GM12878 (cell line): ENCODE measurements around the gene AGTRAP. TPM values are rescaled to one million over a fixed set of nuclear protein-coding genes. Genes with fewer than 3 reads are reported as not detected.

Experiments
- ATAC-seq: fragments of 200-7000 bp; cut with Tn5 transposase; 3 replicates; pipeline ENCODE4 v1.9.1; 2020; ENCODE audit warnings: mild to moderate bottlenecking, moderate library complexity
- BruUV-seq: library from RNA; stranded (reverse); fragments of 400-500 nt; replicated peaks from 2 replicates; lab custom pipeline; 2021; lab: Mats Ljungman, UMichigan
- CTCF ChIA-PET: fragments of 300-600 bp; sonication (Branson Sonifier 250); formaldehyde crosslinking; extraction: SDS; loops from one replicate; lab custom pipeline; 2021; ENCODE audit warnings: inconsistent platforms; lab: Yijun Ruan, JAX
- POLR2A ChIA-PET: fragments of 350-600 bp; formaldehyde crosslinking; extraction: SDS; loops from one replicate; lab custom pipeline; 2021; ENCODE audit warnings: inconsistent platforms; lab: Charles Lee
- RAD21 ChIA-PET: fragments of 300-600 bp; sonication (Branson Sonifier 250); formaldehyde crosslinking; loops from one replicate; lab custom pipeline; 2023; ENCODE audit warnings: antibody characterized with exemption; ENCODE audit not compliant: unreplicated experiment; lab: Charles Lee
- SMC1A ChIA-PET: fragments of 300-600 bp; sonication (Branson Sonifier 250); formaldehyde crosslinking; loops from one replicate; lab custom pipeline; 2023; ENCODE audit not compliant: unreplicated experiment, uncharacterized antibody; lab: Charles Lee
- DNase-seq: peaks from one replicate; pipeline ENCODE4 v3.0.0-alpha.2; 2011; ENCODE audit warnings: low read depth, low spot score
- FAIRE-seq: peaks from 3 replicates; lab custom pipeline; 2011; peaks lifted over from hg19 to GRCh38; lab: Jason Lieb, UNC
- H2AFZ ChIP-seq: 2 replicates; pipeline ENCODE4 v1.6.0; 2011; ENCODE audit warnings: low read depth, low read length, control low read depth; ENCODE audit not compliant: control insufficient read depth
- H3K27ac ChIP-seq: 2 replicates; pipeline ENCODE4 v1.5.1; 2011; ENCODE audit warnings: control low read depth; ENCODE audit not compliant: control insufficient read depth, insufficient read depth
- H3K27me3 ChIP-seq, 2 experiments: replicated peaks in 1 of 2; 2 replicates each; pipeline versions ENCODE4 v1.6.0 to v1.6.1; 2011; ENCODE audit warnings: low read length in 1 of 2; ENCODE audit not compliant: control insufficient read depth in 2 of 2, insufficient read depth in 2 of 2
- H3K36me3 ChIP-seq, 2 experiments: 2 replicates each; pipeline ENCODE4 v1.5.1; 2011; ENCODE audit warnings: low read length in 1 of 2; ENCODE audit not compliant: control insufficient read depth in 2 of 2, insufficient read depth in 2 of 2
- H3K4me1 ChIP-seq: 2 replicates; pipeline ENCODE4 v1.6.1; 2011; ENCODE audit warnings: mild to moderate bottlenecking, low read length, moderate library complexity, mixed read lengths; ENCODE audit not compliant: control insufficient read depth, insufficient read depth
- H3K4me2 ChIP-seq: 2 replicates; pipeline ENCODE4 v1.6.0; 2011; ENCODE audit warnings: control low read depth; ENCODE audit not compliant: control insufficient read depth, insufficient read depth
- H3K4me3 ChIP-seq: fragments of 200-600 bp; sonication (generic); 2 replicates; pipeline ENCODE4 v1.5.1; 2016
- H3K79me2 ChIP-seq: 2 replicates; pipeline ENCODE4 v1.6.0; 2011; ENCODE audit warnings: low read length; ENCODE audit not compliant: control insufficient read depth, insufficient read depth
- H3K9ac ChIP-seq: 2 replicates; pipeline ENCODE4 v1.8.0; 2011; ENCODE audit warnings: low read length, control low read depth, mixed read lengths; ENCODE audit not compliant: control insufficient read depth, insufficient read depth
- H3K9me3 ChIP-seq: replicated peaks from 3 replicates; pipeline ENCODE4 v1.5.1; 2011; ENCODE audit warnings: mild to moderate bottlenecking, low read length; ENCODE audit not compliant: control insufficient read depth, insufficient read depth
- H4K20me1 ChIP-seq: 2 replicates; pipeline ENCODE4 v1.6.0; 2011; ENCODE audit not compliant: control insufficient read depth, insufficient read depth
- ASH2L ChIP-seq: fragments of 300-600, 200-600 bp; sonication (generic); IDR thresholded peaks from 2 replicates; pipeline ENCODE4 v1.6.1; 2017; ENCODE audit warnings: low read depth, mild to moderate bottlenecking, borderline replicate concordance
- BRCA1 ChIP-seq: IDR thresholded peaks from 2 replicates; pipeline ENCODE4 v1.6.1; 2011; ENCODE audit warnings: low read depth, low read length, improper control_type of control experiment
- CREB1 ChIP-seq: IDR thresholded peaks from 2 replicates; pipeline ENCODE4 v1.6.1; 2012; ENCODE audit warnings: low read depth, mild to moderate bottlenecking, inconsistent platforms
- EED ChIP-seq: sonication (generic); IDR thresholded peaks from 2 replicates; pipeline ENCODE4 v1.6.1; 2016; ENCODE audit warnings: antibody characterized with exemption, low read depth
- ETV6 ChIP-seq, 2 experiments: fragments of 450-650 bp in 1 of 2; IDR thresholded peaks in 1 of 2; conservative IDR thresholded peaks in 1 of 2; 2 replicates each; pipeline ENCODE4 v1.6.1; 2014; ENCODE audit warnings: antibody characterized with exemption in 1 of 2, borderline replicate concordance in 1 of 2, low read depth in 1 of 2, mild to moderate bottlenecking in 1 of 2, moderate library complexity in 1 of 2
- FOXK2 ChIP-seq: fragments of 450-650 bp; IDR thresholded peaks from 2 replicates; pipeline ENCODE4 v1.6.1; 2017; ENCODE audit warnings: mild to moderate bottlenecking, moderate library complexity
- MTA2 ChIP-seq: fragments of 450-650 bp; IDR thresholded peaks from 2 replicates; pipeline ENCODE4 v1.6.1; 2016; ENCODE audit warnings: low read depth, mild to moderate bottlenecking, moderate library complexity
- NFYA ChIP-seq: IDR thresholded peaks from 2 replicates; pipeline ENCODE4 v1.6.1; 2011; ENCODE audit warnings: low read depth, mild to moderate bottlenecking, low read length, improper control_type of control experiment, borderline replicate concordance
- NFYB ChIP-seq: IDR thresholded peaks from 2 replicates; pipeline ENCODE4 v1.6.1; 2011; ENCODE audit warnings: low read depth, mild to moderate bottlenecking, low read length, improper control_type of control experiment, moderate library complexity; ENCODE audit not compliant: insufficient read depth
- PBX3 ChIP-seq: IDR thresholded peaks from 2 replicates; pipeline ENCODE4 v1.6.1; 2011; ENCODE audit warnings: mild to moderate bottlenecking, low read depth, low read length, moderate library complexity; ENCODE audit not compliant: insufficient replicate concordance
- SUPT20H ChIP-seq: IDR thresholded peaks from 2 replicates; pipeline ENCODE4 v1.6.1; 2011; ENCODE audit warnings: low read depth, mild to moderate bottlenecking, low read length, moderate library complexity, borderline replicate concordance; ENCODE audit not compliant: control insufficient read depth
- TAF1 ChIP-seq: IDR thresholded peaks from 2 replicates; pipeline ENCODE4 v1.6.1; 2011; ENCODE audit warnings: mild to moderate bottlenecking, low read depth, low read length, borderline replicate concordance
- WRNIP1 ChIP-seq: IDR thresholded peaks from 2 replicates; pipeline ENCODE4 v1.6.1; 2011; ENCODE audit warnings: low read depth, low read length, improper control_type of control experiment, borderline replicate concordance
- YBX1 ChIP-seq: fragments of 450-650 bp; IDR thresholded peaks from 2 replicates; pipeline ENCODE4 v1.6.1; 2016; ENCODE audit warnings: antibody characterized with exemption
- ZNF274 ChIP-seq: IDR thresholded peaks from one replicate; pipeline ENCODE4 v1.8.0; 2011; ENCODE audit not compliant: insufficient read length, insufficient read depth
- WGBS: methylation state at CpG from one replicate; pipeline ENCODE4 v1.1.6; 2016; ENCODE audit warnings: low lambda C conversion rate; ENCODE audit not compliant: insufficient replicate concordance, insufficient coverage; ENCODE audit errors: missing lambda C conversion rate; 5-methylcytosine and 5-hydroxymethylcytosine counted together
- in situ Hi-C: fragments of 300-500 bp; cut with MboI; formaldehyde crosslinking; loops from 9 replicates; pipeline ENCODE4 v1.14.3; 2018; ENCODE audit warnings: mixed read lengths
- intact Hi-C: fragments of 100-400 bp; cut with micrococcal nuclease; formaldehyde crosslinking; loops from one replicate; pipeline ENCODE4 v1.14.2; 2022; ENCODE audit not compliant: unreplicated experiment
- polyA plus RNA-seq, 11 experiments: library from polyadenylated mRNA; depleted of rRNA in 4 of 11; unstranded in 6 of 11; stranded (reverse) in 5 of 11; fragments of >200 nt; fragmentation: Nextera tagmentation in 4 of 11; fragmentation: Illumina TruSeq in 1 of 11; extraction: Ambion mirVana in 4 of 11; extraction: Trizol in 1 of 11; gene quantifications; 1 replicate in 1 of 11; 2 replicates in 10 of 11; pipeline versions ENCODE4 v1.2.1 to v1.2.3, GENCODE V29; 2011 to 2016; ENCODE audit warnings: inconsistent platforms in 2 of 11, missing spikeins in 2 of 11, low read depth in 1 of 11
- total RNA-seq, 4 experiments: library from RNA; depleted of rRNA in 3 of 4; stranded (reverse); fragments of >200 nt in 3 of 4; fragmentation: Illumina TruSeq in 1 of 4; extraction: Trizol in 1 of 4; gene quantifications; 2 replicates each; pipeline versions ENCODE4 v1.2.1 to v1.2.3, GENCODE V29; 2013 to 2021

The AGTRAP gene
- total and polyA plus RNA-seq, 10 of the 15 experiments (the other 5 are each of a cell fraction or from before 2014, with no cell fraction given), result 3.0 to 17.4 (median 10.2) TPM

GRCh38 chr1:11764115-11764514 lies 28.2 kb downstream of the AGTRAP start:
- no peak for ATAC-seq
- H2AFZ ChIP-seq, result no peak overlapping the region
- CTCF ChIA-PET, result no interaction called here
- H3K9ac ChIP-seq, result no peak overlapping the region
- TF ChIP-seq NFYA, result no peak
- TF ChIP-seq NFYB, result no peak
- TF ChIP-seq MTA2, result no peak
- no peak for TF ChIP-seq FOXK2
- no peak for TF ChIP-seq EED
- no peak for TF ChIP-seq SUPT20H
- TF ChIP-seq, all 136 proteins: peak for 0
- no peaks in the 10 kb centered on the region for H4K20me1 ChIP-seq
- no peaks in the 10 kb centered on the region for H3K9me3 ChIP-seq
- WGBS, result 70% methylated on average over 3 of the region's 3 CpGs
- DNase-seq (no peak), FAIRE-seq (no peak)
- no TSS peak for BruUV-seq
- no peaks in the 10 kb centered on the region for H3K79me2 ChIP-seq
- no peaks in the 10 kb centered on the region for H3K36me3 ChIP-seq
- ChIA-PET POLR2A (no interaction called here), SMC1A (no interaction called here), RAD21 (no interaction called here)
- no peak overlapping the region for H3K27ac ChIP-seq
- H3K4me1 ChIP-seq, result no peaks in the 10 kb centered on the region
- in situ Hi-C loops (no loop called here), intact Hi-C loops (no loop called here)
- no peak overlapping the region for H3K4me3 ChIP-seq
- H3K4me2 ChIP-seq, result no peak overlapping the region
- no peaks in the 10 kb centered on the region; a peak in 1 of 4 replicates for H3K27me3 ChIP-seq

- FAIRE-seq (no peak), ATAC-seq (no peak), DNase-seq (no peak)
- ChIA-PET SMC1A (no interaction called here), RAD21 (no interaction called here), CTCF (interaction anchor here (1.7 kb wide), 1 partner anchor 20 kb away, joined by 5 read pairs; no protein-coding TSS in a partner anchor), POLR2A (no interaction called here)
- H3K27ac ChIP-seq, result no peak overlapping the region
- H3K36me3 ChIP-seq, result no peaks in the 10 kb centered on the region
- H4K20me1 ChIP-seq, result no peaks in the 10 kb centered on the region
- no peaks in the 10 kb centered on the region for H3K9me3 ChIP-seq
- intact Hi-C loops, result no loop called here
- H3K27me3 ChIP-seq, result no peaks in the 10 kb centered on the region; a peak in 1 of 4 replicates
- no peak overlapping the region for H2AFZ ChIP-seq
- 17% methylated on average over 7 of the region's 7 CpGs for WGBS
- H3K4me3 ChIP-seq, result no peak overlapping the region
- no peaks in the 10 kb centered on the region for H3K4me1 ChIP-seq
- no peak overlapping the region for H3K4me2 ChIP-seq
- no peak overlapping the region for H3K9ac ChIP-seq
- no TSS peak for BruUV-seq
- in situ Hi-C loops, result no loop called here
- H3K79me2 ChIP-seq, result no peaks in the 10 kb centered on the region
- TF ChIP-seq TAF1 (no peak), SUPT20H (no peak), BRCA1 (no peak), WRNIP1 (no peak), CREB1 (no peak), ZNF274 (no peak), YBX1 (no peak), PBX3 (no peak), ASH2L (no peak), MTA2 (no peak), ETV6 (conservative IDR thresholded peaks at IDR 0.05 in 1 of 2, IDR thresholded peaks at IDR 0.05 in 1 of 2; ENCODE audit: borderline replicate concordance in 1 of 2, low read depth in 1 of 2) (no peak)
These were observed 28.6 kb downstream of the AGTRAP start for GRCh38 chr1:11764519-11764918.
